HG03575 (cell line): Measurements from ENCODE around the gene ATXN7.

Experiments used
- ATAC-seq: cut with Tn5 transposase; IDR thresholded peaks from one replicate; pipeline ENCODE4 v1.9.1; 2021; ENCODE audit not compliant: unreplicated experiment, insufficient number of reproducible peaks, low FRiP score; ENCODE audit errors: extremely low read depth

Gene ATXN7

GRCh38 chr3:64028754-64029153, 165.1 kb downstream of the ATXN7 start:
- no peak for ATAC-seq

- no peak for ATAC-seq
These were observed 165.6 kb downstream of the ATXN7 start for GRCh38 chr3:64029287-64029686.

- ATAC-seq = peak; percentile 76
These were observed 167.1 kb downstream of the ATXN7 start for GRCh38 chr3:64030741-64031140.

GRCh38 chr3:64031540-64032508, 168.2 kb downstream of the ATXN7 start:
- ATAC-seq = no peak

GRCh38 chr3:64033069-64033468, 169.4 kb downstream of the ATXN7 start:
- ATAC-seq = no peak

- ATAC-seq = no peak
These were observed 173.4 kb downstream of the ATXN7 start for GRCh38 chr3:64037084-64037483.

GRCh38 chr3:64038253-64038767, 174.6 kb downstream of the ATXN7 start:
- no peak for ATAC-seq

- no peak for ATAC-seq
These were observed 175.7 kb downstream of the ATXN7 start for GRCh38 chr3:64039332-64039731.

- ATAC-seq = no peak
These were observed 176.5 kb downstream of the ATXN7 start for GRCh38 chr3:64039981-64040733.

GRCh38 chr3:64042952-64043351, 179.3 kb downstream of the ATXN7 start:
- no peak for ATAC-seq

- no peak for ATAC-seq
These were observed 182.9 kb downstream of the ATXN7 start for GRCh38 chr3:64046592-64046991.

- no peak for ATAC-seq
These were observed 183.4 kb downstream of the ATXN7 start for GRCh38 chr3:64046996-64047594.

GRCh38 chr3:64047787-64048186, 184.1 kb downstream of the ATXN7 start:
- no peak for ATAC-seq

- no peak for ATAC-seq
These were observed 185.0 kb downstream of the ATXN7 start for GRCh38 chr3:64048631-64049061.

GRCh38 chr3:64049136-64049535, 185.5 kb downstream of the ATXN7 start:
- no peak for ATAC-seq

- no peak for ATAC-seq
These were observed 186.2 kb downstream of the ATXN7 start for GRCh38 chr3:64049832-64050231.
